NAMALWA (cell line): Measurements from ENCODE around the gene POTEM.
"Not testable (repeated sequence)": the region's sequence is repeated elsewhere in the genome, so short reads cannot be mapped to it uniquely, and the experiment has no call there.

Source experiments
- DNase-seq: peaks from one replicate; pipeline ENCODE4 v3.0.0-alpha.2; 2015; ENCODE audit warnings: low spot score

POTEM gene

GRCh38 chr14:19038060-19038664, 70.9 kb downstream of the POTEM start:
- not testable (repeated sequence) for DNase-seq

GRCh38 chr14:19038785-19039184, 71.6 kb downstream of the POTEM start:
- DNase-seq: not testable (repeated sequence)

GRCh38 chr14:19043384-19043783, 76.2 kb downstream of the POTEM start:
- DNase-seq: not testable (repeated sequence)
